ENCODE measurements around the gene DNASE1L2.
"Not testable (repeated sequence)": the region's sequence is repeated elsewhere in the genome, so short reads cannot be mapped to it uniquely, and the experiment has no call there.

DNASE1L2 gene

DNA sequence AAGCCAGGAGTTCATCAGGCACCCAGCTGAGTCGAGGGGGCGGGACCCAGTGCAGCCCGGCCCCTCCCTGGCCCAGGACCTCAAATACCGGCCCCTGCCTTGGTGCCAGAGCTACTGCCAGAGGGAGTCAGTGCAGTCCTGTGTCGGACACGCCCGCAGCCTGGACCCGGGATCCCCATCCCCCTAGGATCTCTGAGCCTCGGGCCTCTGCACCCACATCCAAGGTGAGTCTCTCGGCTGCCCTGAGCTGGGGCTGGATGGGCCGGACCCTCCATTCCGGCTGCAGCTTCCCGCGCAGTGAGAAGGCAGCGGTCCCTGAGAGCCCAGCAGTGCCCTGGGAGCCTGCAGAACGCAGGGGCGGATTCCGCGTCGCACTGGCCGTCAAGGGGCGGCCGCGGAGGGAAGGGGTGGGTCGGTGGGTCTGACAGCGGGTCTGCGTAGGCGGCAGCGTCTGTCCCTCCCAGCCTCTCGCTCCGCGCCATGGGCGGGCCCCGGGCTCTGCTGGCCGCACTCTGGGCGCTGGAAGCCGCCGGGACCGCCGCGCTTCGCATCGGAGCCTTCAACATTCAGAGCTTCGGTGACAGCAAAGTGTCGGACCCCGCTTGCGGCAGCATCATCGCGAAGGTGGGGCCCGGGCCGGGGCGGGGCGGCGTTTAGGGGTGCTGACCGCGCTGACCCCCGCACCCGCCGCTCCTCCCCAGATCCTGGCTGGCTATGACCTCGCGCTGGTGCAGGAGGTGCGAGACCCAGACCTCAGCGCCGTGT, at the start of gene DNASE1L2:
TSS of gene DNASE1L2 (plus strand) at position 108 of the 765 bp plus-strand sequence. CDS start at position 481, 373 bp downstream.
- DNase-seq: no peak

DNA sequence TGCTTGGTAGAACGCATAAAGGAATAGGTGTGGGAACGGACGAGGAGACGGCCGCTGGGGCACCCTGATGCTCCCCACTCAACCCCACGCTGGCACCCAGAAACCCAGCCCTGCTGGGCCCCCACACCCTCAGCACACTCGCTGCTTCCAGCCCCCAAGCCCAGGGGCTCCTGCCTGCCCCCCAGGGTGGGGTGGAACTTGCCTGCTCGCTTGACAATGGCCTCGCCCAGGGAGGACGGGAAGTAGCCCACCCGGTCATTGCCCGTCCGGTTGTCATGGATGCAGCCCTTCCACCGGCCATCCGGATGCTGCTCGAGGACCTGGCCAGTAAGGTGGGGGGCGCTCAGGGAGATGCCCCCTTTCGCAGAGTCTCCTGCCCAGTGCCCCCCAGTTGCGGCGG, 49.7 kb upstream of the DNASE1L2 start:
- DNase-seq: no peak

- no peak for DNase-seq
Observed at GRCh38 chr16:2187212-2187611, 49.0 kb upstream of the DNASE1L2 start.

DNA sequence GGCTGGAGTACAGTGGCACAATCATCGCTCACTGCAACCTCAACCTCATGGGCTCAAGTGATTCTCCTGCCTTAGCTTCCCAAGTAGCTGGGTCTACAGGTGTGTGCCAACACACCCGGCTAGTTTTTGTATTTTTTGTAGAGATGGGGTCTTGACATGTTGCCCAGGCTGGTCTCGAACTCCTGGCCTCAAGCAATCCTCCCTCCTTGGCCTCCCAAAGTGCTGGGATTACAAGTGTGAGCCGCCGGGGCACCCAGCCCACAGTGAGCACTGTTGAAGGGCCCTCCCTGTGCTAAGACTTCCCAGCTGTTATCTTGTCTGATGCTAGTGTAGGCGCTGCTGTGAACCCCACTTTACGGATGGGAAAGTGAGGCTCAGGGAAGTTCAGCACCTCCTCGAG, 47.8 kb upstream of the DNASE1L2 start:
- DNase-seq: no peak

- DNase-seq: no peak
Observed at GRCh38 chr16:2189252-2189893, 46.9 kb upstream of the DNASE1L2 start.

- DNase-seq: no peak
Observed at GRCh38 chr16:2190002-2190658, 46.1 kb upstream of the DNASE1L2 start.

DNA sequence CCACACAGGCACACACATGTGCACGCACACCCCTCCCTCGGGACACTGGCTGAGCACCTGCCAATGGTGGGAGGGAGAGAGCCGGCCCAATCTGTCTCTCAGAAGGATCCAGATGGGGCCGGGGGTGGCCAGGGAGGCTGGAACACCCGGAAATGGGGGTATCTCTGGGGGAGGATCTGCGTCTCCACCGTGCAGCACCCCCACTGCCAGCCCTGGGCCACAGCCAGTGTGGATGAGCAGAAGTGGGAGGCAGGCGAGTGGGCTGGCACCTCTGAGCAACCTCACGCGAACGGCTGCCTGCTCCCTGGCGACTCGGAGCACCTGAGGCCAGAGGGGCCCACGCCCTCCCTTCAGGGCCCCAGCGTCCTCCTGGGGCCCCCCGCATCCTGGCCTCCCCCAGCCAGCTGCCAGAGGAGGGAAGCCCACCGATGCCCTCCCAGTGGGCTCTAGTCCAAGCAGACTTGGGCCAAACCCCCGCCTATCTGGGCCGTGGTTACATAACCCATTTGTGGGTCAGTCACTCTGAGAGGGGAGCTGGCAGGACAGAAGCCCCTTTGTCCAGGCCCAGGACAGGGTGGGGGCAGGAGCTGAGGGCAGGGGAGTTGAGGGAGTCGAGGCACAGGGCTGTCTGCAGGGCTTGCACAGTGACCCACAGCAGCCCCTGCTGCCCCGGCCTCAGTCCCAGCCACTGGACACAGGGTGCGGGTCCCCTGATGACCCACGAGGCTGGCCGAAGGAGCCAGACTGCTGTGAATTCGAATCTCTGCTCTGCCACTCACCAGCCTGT, 45.4 kb upstream of the DNASE1L2 start:
- no peak for DNase-seq

DNA sequence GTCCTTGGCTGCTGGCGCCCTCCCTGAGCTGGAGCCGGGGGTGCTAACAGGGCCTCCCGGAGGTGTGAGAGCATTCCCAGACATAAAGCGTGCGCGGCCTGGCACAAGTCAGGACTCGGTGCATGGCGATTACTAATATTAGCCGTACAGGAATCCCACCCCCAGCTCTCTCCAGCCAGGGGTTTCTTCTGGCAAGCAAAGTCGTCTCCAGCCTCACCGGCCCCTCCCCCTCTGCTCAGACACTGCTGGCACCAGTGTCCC, 44.9 kb upstream of the DNASE1L2 start:
- no peak for DNase-seq

DNA sequence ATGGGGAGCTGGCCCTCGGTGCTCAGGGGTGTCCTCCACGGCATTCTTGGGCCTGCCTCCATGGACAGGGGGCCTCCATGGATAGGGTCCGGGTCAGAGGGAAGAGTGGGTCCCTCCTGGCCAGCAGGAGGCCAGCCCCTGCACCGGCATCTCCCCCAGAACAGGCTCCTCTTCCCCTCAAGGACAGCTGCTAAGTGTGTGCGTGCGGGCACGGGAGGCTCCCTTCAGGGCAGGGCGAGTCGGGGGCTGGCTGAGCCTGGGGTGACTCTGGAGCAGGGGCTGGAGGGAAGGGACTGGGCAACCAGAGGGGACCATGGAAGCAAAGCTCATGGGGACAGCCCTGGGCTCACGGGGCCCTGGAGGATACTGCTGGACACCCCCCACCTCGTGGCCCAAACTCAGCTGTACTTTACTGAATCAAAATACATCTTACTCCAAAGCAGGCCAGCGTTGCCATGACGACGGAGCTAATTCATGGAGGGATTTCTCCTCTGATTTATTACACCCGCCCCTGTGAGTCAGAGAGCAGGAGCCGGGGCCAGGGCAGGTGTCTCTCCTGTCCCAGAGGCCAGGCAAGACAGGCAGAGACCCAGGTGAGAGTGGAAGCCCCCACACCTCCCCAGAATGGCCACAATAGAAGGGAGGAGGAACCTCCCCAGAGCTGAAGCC, 41.9 kb upstream of the DNASE1L2 start:
- no peak for DNase-seq

GRCh38 chr16:2194852-2195321, 41.4 kb upstream of the DNASE1L2 start:
- DNase-seq: peak; percentile 36

GRCh38 chr16:2195322-2196161, 40.7 kb upstream of the DNASE1L2 start:
- no peak for DNase-seq

DNA sequence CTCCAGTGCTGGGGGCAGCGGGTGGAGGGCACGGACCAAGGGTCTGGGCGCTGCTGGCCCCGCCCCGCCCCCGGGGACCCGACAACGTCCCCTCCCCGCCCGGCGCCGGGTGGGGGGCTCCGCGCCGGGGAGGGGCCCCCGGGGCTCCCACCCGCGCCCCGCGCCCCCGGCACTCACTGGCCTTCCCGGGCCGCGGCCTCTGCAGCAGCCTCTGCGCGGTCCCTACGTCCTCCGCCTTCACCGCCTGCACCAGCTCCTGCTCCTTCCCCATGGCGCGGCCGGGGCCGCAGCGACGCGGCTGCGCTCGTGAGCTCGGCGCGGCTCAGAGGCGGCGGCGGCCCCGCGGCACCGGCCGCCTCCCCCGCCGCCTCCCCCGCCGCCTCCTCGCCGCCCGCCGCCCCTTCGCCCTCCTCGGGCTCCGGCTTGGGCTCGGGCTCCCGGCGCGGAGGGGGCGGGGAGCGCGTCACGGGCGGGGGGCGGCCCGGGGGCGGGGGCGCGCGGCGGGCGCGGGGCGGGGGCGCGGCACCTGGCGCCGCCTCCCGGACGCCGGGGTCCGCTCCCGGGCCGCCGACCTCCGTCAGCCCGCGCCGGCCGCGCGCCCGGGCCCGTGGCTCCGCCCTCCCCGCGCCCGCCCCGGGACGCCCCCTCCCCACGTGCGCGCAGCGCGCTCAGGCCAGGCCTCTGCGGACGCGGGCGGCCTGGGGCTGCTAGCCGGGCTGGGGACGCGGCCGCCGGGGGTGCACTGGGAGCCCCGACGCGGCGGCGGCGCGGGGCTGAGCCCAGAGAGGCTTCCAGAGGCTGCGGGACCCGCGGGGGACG, 39.9 kb upstream of the DNASE1L2 start, which contains the start of gene CASKIN1:
TSS of gene CASKIN1 (minus strand) at position 444 of the 819 bp plus-strand sequence. CDS start at position 271, 173 bp downstream.
- DNase-seq: no peak

DNA sequence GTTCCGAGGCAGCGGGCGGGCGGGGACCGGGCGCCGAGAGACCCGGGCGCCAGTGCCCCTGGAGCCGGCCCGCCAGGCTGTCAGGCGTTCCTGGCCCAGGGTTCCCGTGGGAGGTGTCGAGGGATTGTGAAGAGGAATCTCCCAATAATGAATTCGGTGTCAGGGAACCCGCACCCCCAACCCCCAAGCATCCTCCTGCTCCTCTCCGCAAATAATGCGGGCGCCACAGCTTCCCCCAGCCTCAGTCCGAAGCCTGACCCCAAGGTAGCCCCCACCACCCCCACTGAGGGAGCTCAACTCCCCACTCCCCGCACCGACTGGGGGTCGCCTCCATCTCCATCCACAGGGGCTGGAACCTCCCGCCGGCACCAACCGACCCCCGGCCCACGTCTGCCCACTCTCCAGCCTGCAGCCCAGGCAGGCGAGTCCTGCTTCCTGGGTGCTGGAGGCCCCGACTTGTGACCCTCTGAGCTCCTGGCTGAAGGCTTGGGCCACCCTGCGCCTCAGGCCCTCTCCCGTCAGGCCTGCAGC, 39.2 kb upstream of the DNASE1L2 start:
- no peak for DNase-seq

DNA sequence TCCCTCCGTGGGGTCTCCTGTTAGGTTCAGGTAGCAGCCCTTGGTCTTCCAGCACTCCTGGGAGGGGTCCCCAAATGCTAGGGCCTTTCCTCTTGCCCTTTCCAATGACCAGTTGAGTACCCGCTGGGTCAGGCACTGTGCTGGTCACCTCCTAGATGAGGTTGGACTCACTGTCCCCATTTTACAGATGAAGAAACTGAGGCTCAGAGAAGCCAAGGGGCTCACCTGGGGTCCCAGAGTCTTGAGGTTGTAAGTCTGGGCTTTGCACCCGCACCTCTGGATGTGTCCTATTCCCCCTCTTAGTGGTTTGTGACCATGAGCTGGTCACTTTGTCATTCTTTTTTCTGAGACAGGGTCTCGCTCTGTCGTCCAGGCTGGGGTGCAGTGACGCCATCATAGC, 38.5 kb upstream of the DNASE1L2 start:
- DNase-seq: no peak

GRCh38 chr16:2198283-2198682, 38.0 kb upstream of the DNASE1L2 start:
- DNase-seq: no peak

- no peak for DNase-seq
Observed at GRCh38 chr16:2199095-2199494, 37.1 kb upstream of the DNASE1L2 start.

DNA sequence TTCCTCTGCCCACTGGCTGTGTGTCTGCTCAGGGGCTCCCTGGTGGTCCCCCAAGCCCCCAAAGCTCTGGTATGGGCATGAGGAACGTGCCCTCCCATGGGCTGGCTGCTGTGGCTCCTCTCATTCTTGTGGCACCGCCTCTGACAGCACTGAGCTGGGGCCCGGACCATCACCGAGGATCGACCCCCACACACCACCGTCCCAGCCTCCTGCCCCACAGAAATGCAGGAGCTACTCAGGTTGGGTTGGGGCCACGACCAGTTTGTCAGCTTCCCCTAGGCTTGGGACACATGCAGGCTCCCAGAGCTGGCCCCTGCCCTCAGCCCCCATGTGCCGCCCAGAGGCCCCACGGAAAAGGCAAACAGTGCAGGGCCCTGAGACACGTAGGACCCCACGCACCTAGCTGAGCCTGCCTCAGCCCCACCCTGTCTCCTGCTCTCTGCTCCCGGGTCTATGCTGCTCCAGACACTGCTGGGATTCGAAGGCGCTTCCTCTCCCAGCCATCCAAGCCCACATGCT, 36.6 kb upstream of the DNASE1L2 start:
- no peak for DNase-seq

DNA sequence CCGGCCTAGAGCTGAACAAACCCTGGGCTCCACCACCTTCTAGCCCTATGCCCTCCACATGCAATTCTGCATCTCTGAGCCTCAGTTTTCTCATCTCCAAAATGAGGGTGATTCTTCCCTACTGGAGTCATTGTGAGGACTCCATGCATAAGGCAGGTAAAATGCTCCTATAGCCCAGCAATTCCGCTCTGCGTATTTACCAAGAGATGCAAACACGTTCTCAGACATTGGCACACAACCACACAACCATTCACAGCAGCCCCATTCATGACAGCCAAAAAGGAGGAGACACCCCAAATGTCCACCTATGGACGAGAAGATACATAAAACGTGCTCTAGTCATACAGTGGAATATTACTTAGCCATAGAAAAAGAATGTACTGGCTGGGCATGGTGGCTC, 35.9 kb upstream of the DNASE1L2 start:
- DNase-seq: no peak

GRCh38 chr16:2203119-2203688, 33.0 kb upstream of the DNASE1L2 start:
- DNase-seq: not testable (repeated sequence)
